Activated naive CD4-positive, alpha-beta T cell treated with anti-CD3 and anti-CD28 coated beads, Interleukin-2, amount 50 U/mL, for 24 hours (primary cell): ENCODE data around the gene PHF23.

Source experiments
- H3K27ac Mint-ChIP-seq: one replicate; pipeline ENCODE4 v1.8.0; 2021; ENCODE audit warnings: mild to moderate bottlenecking, mixed read lengths
- H3K27me3 Mint-ChIP-seq: one replicate; pipeline ENCODE4 v1.8.0; 2021; ENCODE audit warnings: mixed read lengths
- H3K36me3 Mint-ChIP-seq: one replicate; pipeline ENCODE4 v1.8.0; 2021; ENCODE audit warnings: mixed read lengths
- H3K4me1 Mint-ChIP-seq: one replicate; pipeline ENCODE4 v1.8.0; 2021; ENCODE audit warnings: mixed read lengths
- H3K4me3 Mint-ChIP-seq: one replicate; pipeline ENCODE4 v1.8.0; 2021; ENCODE audit warnings: mild to moderate bottlenecking, mixed read lengths
- H3K9me3 Mint-ChIP-seq: one replicate; pipeline ENCODE4 v1.8.0; 2021; ENCODE audit warnings: mixed read lengths

Gene PHF23

DNA sequence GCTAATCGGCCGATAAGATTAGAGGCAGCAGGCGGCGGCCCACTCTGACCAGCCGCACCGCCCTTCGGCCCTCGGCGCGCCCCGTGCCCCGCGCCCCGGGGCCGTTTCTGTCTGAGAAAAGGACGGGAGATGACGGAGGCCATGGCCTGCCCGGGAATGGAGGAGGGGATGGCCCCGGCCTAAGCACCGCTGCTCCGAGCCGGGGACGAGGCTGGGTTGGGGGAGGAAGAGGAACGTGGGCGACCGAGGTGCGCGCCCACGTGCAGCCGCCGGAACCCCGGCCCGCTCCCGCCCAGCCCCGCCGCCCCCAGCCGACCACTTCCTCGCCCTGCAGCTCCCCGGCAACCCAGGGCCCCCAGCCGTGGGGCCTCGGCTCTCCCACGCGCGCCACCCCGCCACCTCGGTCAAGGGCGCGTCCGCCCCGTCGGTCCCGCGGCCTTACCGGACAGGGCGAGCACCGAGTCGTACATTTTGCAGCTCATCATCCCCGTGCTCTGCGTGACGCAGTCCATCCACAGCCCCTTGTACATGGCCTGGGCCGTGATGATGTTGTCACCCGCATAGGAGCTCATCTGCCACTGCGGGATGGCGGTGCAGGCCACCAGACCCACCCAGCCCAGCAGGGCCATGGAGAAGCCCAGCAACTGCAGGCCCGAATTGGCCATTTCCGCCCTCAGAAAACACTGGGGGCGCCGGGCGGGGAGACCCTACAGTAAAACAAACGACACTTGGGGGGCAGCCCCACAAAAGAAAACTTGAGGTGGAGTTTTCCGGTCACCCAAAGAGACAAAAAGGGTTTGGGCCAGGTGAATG lies 22.3 kb upstream of the PHF23 start:
- Mint-ChIP-seq H3K4me3 (peak overlapping the region; percentile 62), H3K4me1 (peaks cover 24% of the 10 kb centered on the region), H3K36me3 (peaks cover 4% of the 10 kb centered on the region), H3K9me3 (no peaks in the 10 kb centered on the region), H3K27ac (peak overlapping the region; percentile 30), H3K27me3 (peaks cover 2% of the 10 kb centered on the region)

GRCh38 chr17:7260651-7261378 lies 21.6 kb upstream of the PHF23 start:
- peak overlapping the region; percentile 64 for H3K4me3 Mint-ChIP-seq
- peaks cover 2% of the 10 kb centered on the region for H3K27me3 Mint-ChIP-seq
- peak overlapping the region; percentile 17 for H3K27ac Mint-ChIP-seq
- peaks cover 4% of the 10 kb centered on the region for H3K36me3 Mint-ChIP-seq
- no peaks in the 10 kb centered on the region for H3K9me3 Mint-ChIP-seq
- peaks cover 24% of the 10 kb centered on the region for H3K4me1 Mint-ChIP-seq

DNA sequence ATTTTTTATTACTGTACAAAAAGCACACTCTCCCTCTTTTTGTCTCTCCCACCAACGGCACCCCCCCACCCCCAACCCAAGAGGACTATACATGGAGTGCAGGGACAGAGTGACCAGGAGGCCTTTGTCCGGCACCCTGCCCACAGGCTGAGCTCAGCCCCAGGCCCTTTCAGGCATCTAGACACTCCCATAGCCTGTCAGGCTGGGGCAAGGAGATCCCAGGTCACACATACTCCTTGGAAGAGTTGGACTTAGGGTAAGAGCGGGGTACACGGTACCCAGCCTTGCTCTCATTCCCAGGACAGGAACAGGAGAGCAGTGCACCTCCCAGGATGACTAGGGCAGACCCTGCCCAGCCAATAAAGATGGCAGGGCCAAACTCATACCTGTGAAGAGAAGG lies 20.9 kb upstream of the PHF23 start:
- peak overlapping the region; percentile 64 for H3K4me3 Mint-ChIP-seq
- peaks cover 2% of the 10 kb centered on the region for H3K27me3 Mint-ChIP-seq
- no peak overlapping the region for H3K27ac Mint-ChIP-seq
- H3K36me3 Mint-ChIP-seq, result peaks cover 4% of the 10 kb centered on the region
- no peaks in the 10 kb centered on the region for H3K9me3 Mint-ChIP-seq
- peaks cover 24% of the 10 kb centered on the region for H3K4me1 Mint-ChIP-seq

- H3K27me3 Mint-ChIP-seq, result peaks cover 2% of the 10 kb centered on the region
- peaks cover 27% of the 10 kb centered on the region for H3K4me1 Mint-ChIP-seq
- H3K9me3 Mint-ChIP-seq, result no peaks in the 10 kb centered on the region
Measured at GRCh38 chr17:7259555-7259889, 20.3 kb upstream of the PHF23 start.

GRCh38 chr17:7258731-7259554 lies 19.7 kb upstream of the PHF23 start:
- Mint-ChIP-seq H3K27ac (peak overlapping the region; percentile 10), H3K36me3 (peaks cover 8% of the 10 kb centered on the region), H3K4me3 (no peak overlapping the region), H3K9me3 (no peaks in the 10 kb centered on the region), H3K4me1 (peaks cover 28% of the 10 kb centered on the region), H3K27me3 (peaks cover 2% of the 10 kb centered on the region)

More at GRCh38 chr17:7259555-7259889, 20.3 kb upstream of the PHF23 start:
- H3K36me3 Mint-ChIP-seq, result peaks cover 7% of the 10 kb centered on the region
- H3K4me3 Mint-ChIP-seq, result no peak overlapping the region
- peak overlapping the region; percentile 10 for H3K27ac Mint-ChIP-seq

- no peak overlapping the region for H3K27ac Mint-ChIP-seq
- H3K4me1 Mint-ChIP-seq, result peaks cover 22% of the 10 kb centered on the region
- no peak overlapping the region for H3K4me3 Mint-ChIP-seq
- H3K9me3 Mint-ChIP-seq, result no peaks in the 10 kb centered on the region
- H3K27me3 Mint-ChIP-seq, result no peaks in the 10 kb centered on the region
- peaks cover 11% of the 10 kb centered on the region for H3K36me3 Mint-ChIP-seq
Measured at GRCh38 chr17:7256766-7257456, 17.7 kb upstream of the PHF23 start.

- Mint-ChIP-seq H3K36me3 (peaks cover 11% of the 10 kb centered on the region), H3K9me3 (no peaks in the 10 kb centered on the region), H3K27me3 (no peaks in the 10 kb centered on the region), H3K4me3 (no peak overlapping the region), H3K4me1 (peaks cover 27% of the 10 kb centered on the region), H3K27ac (no peak overlapping the region)
Measured at GRCh38 chr17:7254511-7254910, 15.3 kb upstream of the PHF23 start.

DNA sequence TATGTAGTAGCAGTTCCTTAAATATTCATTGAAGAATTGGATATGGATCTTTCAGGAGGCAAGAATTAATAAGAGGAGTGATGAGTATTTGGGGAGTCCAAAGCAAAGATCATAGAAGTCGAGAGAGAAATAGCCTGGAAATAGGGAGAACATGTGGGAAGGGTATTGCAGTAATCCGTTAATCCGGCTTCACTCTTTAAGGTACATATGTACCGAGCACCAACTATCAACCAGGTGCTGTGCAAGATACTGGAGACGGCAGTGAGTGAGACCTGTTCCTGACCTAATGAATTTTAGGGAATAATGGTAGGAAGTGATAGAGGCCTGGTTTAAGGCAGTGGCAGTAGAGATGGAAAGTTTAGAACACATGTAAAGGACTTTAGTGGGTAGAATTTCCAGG lies 13.8 kb upstream of the PHF23 start:
- Mint-ChIP-seq H3K27me3 (no peaks in the 10 kb centered on the region), H3K36me3 (peaks cover 7% of the 10 kb centered on the region), H3K9me3 (no peaks in the 10 kb centered on the region)

GRCh38 chr17:7252176-7253043 lies 13.2 kb upstream of the PHF23 start, which contains the start of gene ELP5:
TSS of gene ELP5 (plus strand) at chr17:7252215. CDS start at chr17:7252551, 336 bp downstream.
- Mint-ChIP-seq H3K27me3 (no peaks in the 10 kb centered on the region), H3K4me3 (peak within 1 kb of the TSS; percentile 92)

More for the DNA sequence above, 13.8 kb upstream of the PHF23 start:
- Mint-ChIP-seq H3K4me1 (peaks cover 39% of the 10 kb centered on the region), H3K27ac (peak overlapping the region; percentile 99), H3K4me3 (peak overlapping the region; percentile 92)

DNA sequence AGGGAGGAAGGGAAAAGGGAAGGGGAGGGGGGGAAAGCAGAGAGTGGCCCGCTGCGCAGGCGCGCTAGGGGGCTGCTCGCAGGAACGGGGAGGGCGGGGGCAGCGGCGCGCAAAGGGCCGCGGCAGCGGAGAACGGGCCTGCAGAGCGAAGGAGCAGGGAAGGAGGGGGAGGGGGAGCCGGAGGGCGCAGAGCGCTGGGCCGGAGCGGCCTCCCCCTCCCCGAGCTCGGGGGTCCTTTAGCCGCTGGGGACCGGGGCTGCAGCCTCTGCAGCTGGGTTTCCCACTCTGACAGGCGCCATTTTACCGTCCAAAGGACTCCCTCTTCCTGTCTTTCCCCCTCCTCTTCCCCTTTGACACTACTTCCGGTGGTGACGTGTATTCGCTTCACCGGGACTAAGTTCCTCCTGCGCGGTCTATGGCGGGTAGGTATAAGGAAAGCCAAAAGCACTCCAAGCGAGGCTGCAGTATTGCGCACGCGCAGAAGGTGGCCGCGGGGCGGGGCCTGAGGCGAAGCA lies 12.5 kb upstream of the PHF23 start, which contains the start of gene CTDNEP1:
TSS of gene CTDNEP1 (minus strand) at position 74 of the 515 bp plus-strand sequence. CDS start 438 bp downstream, outside the sequence.
- Mint-ChIP-seq H3K4me1 (peaks cover 39% of the 10 kb centered on the region), H3K36me3 (peaks cover 7% of the 10 kb centered on the region), H3K9me3 (no peaks in the 10 kb centered on the region), H3K27ac (peak within 1 kb of the TSS; percentile 99), H3K4me3 (peak within 1 kb of the TSS; percentile 92), H3K27me3 (no peaks in the 10 kb centered on the region)

More at GRCh38 chr17:7252176-7253043, 13.2 kb upstream of the PHF23 start, which contains the start of gene ELP5:
- H3K9me3 Mint-ChIP-seq, result no peaks in the 10 kb centered on the region
- H3K4me1 Mint-ChIP-seq, result peaks cover 39% of the 10 kb centered on the region
- H3K27ac Mint-ChIP-seq, result peak within 1 kb of the TSS; percentile 99
- peaks cover 7% of the 10 kb centered on the region for H3K36me3 Mint-ChIP-seq

- no peaks in the 10 kb centered on the region for H3K27me3 Mint-ChIP-seq
- peaks cover 44% of the 10 kb centered on the region for H3K4me1 Mint-ChIP-seq
- no peaks in the 10 kb centered on the region for H3K9me3 Mint-ChIP-seq
- H3K36me3 Mint-ChIP-seq, result peaks cover 7% of the 10 kb centered on the region
- peak overlapping the region; percentile 92 for H3K4me3 Mint-ChIP-seq
- H3K27ac Mint-ChIP-seq, result peak overlapping the region; percentile 93
Measured at GRCh38 chr17:7250695-7251627, 11.7 kb upstream of the PHF23 start.

DNA sequence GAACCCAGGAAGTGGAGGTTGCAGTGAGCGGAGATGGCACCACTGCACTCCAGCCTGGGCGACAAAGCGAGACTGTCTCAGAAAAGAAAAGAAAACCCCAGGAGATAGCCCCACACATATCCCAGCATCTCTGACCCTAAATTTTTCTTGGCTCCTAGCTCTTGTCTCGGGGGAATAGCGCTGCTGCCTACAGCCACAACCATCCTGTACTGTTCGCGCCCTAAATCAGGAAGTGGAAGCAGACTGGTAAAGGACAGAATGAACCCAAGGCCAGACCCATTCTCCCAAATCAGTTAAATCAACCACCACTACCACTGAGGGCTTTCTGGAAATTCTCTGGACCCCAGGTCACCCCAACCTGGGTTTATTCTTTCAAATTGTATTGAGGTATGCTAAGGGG lies 10.6 kb upstream of the PHF23 start:
- Mint-ChIP-seq H3K27me3 (no peaks in the 10 kb centered on the region), H3K9me3 (no peaks in the 10 kb centered on the region), H3K4me3 (peak overlapping the region; percentile 92), H3K36me3 (peaks cover 6% of the 10 kb centered on the region), H3K27ac (peak overlapping the region; percentile 59), H3K4me1 (peaks cover 43% of the 10 kb centered on the region)

GRCh38 chr17:7249214-7249613 lies 10.0 kb upstream of the PHF23 start:
- peaks cover 39% of the 10 kb centered on the region for H3K4me1 Mint-ChIP-seq
- no peaks in the 10 kb centered on the region for H3K27me3 Mint-ChIP-seq
- H3K36me3 Mint-ChIP-seq, result peaks cover 4% of the 10 kb centered on the region
- H3K4me3 Mint-ChIP-seq, result peak overlapping the region; percentile 92
- no peaks in the 10 kb centered on the region for H3K9me3 Mint-ChIP-seq
- H3K27ac Mint-ChIP-seq, result peak overlapping the region; percentile 53
